ENCODE results near the gene COL12A1. TPM values are rescaled to one million over a fixed set of nuclear protein-coding genes. Genes with fewer than 3 reads are reported as not detected.

Gene COL12A1
- total and polyA plus RNA-seq, 11 donors = 3.1 to 26.8 (median 18.5) TPM

- no peaks in the 10 kb centered on the region for H3K9me3 ChIP-seq
- peak in 3 of 5 donors; percentile 31 to 47 (median 33) for DNase-seq
- no peaks in the 10 kb centered on the region for H3K36me3 ChIP-seq
- no peak overlapping the region for H3K4me3 ChIP-seq
- WGBS, 4 donors = 28 to 34% (median 30%) methylated on average over 10 of the region's 10 CpGs
- TF ChIP-seq POLR2A (IDR thresholded peaks at IDR 0.05) (no peak), CTCF (IDR thresholded peaks at IDR 0.05) (peak; percentile 67 to 87 (median 81))
- peaks cover 0 to 43% (median 32%) of the 10 kb centered on the region in 12 donors for H3K4me1 ChIP-seq
- ATAC-seq = no peak
- no peak overlapping the region for H3K27ac ChIP-seq
- intact Hi-C loops (cut with DNase I) = loop anchor here in 6 of 10 donors (5.0 to 10.0 kb wide), 8 partner anchors 1116 to 1539 kb away; no protein-coding TSS in a partner anchor
- peaks cover 2 to 26% (median 15%) of the 10 kb centered on the region in 9 donors for H3K27me3 ChIP-seq
Measured at GRCh38 chr6:75210885-75211739, 5.3 kb upstream of the COL12A1 start.

DNA sequence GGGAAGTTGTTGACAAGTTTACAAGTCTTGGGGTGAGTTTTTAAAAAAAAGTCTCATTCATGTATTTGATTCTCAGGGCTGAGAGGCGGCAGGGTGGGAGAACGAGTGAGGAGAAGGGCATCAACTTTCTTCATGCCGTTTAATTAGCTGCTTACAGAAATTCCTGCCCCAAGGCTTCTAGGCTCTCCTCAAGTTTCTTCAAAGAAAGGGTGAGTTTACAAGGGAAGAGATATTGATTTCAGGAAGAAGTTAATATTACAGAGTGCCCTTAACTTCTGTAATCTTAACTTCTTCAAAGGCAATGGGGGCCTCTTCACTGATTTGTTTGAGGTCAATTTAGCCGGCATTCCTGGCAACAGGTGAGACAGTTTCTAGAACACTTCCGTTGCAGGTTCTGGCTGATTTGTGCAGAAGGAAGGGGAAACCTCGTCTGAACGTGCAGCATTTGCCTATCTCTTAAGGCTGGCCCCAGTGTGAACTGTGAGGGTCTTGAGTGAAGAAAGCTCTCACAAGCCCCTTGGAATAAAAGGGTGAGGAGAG lies 3.4 kb upstream of the COL12A1 start:
- no peaks in the 10 kb centered on the region for H3K36me3 ChIP-seq
- no peak for TF ChIP-seq CTCF (IDR thresholded peaks at IDR 0.05)
- no peak for TF ChIP-seq POLR2A (IDR thresholded peaks at IDR 0.05)
- no peaks in the 10 kb centered on the region for H3K9me3 ChIP-seq
- H3K4me3 ChIP-seq = no peak overlapping the region
- 29 to 31% (median 31%) methylated on average over 7 of the region's 7 CpGs for WGBS, 4 donors
- H3K4me1 ChIP-seq = peaks cover 0 to 60% (median 34%) of the 10 kb centered on the region in 12 donors
- ATAC-seq (no peak), DNase-seq (no peak)
- intact Hi-C loops (cut with DNase I) = loop anchor here (2.0 to 10.0 kb wide), 25 partner anchors 314 to 1534 kb away; no protein-coding TSS in a partner anchor
- H3K27ac ChIP-seq = peak overlapping the region in 1 of 12 donors; percentile 40
- H3K27me3 ChIP-seq = peaks cover 2 to 43% (median 25%) of the 10 kb centered on the region in 9 donors

GRCh38 chr6:75208298-75209183 lies 2.7 kb upstream of the COL12A1 start:
- Histone ChIP-seq H3K27ac (peak overlapping the region in 8 of 12 donors; percentile 31 to 80 (median 56)), H3K27me3 (peaks cover 2 to 50% (median 25%) of the 10 kb centered on the region in 9 donors), H3K4me1 (peaks cover 0 to 64% (median 33%) of the 10 kb centered on the region in 12 donors), H3K9me3 (no peaks in the 10 kb centered on the region), H3K4me3 (peak overlapping the region in 10 of 12 donors; percentile 17 to 53 (median 36)), H3K36me3 (no peaks in the 10 kb centered on the region)
- peak; percentile 62 to 82 (median 70) for ATAC-seq
- TF ChIP-seq POLR2A (IDR thresholded peaks at IDR 0.05) (no peak), CTCF (IDR thresholded peaks at IDR 0.05) (peak; percentile 78 to 95 (median 87))
- intact Hi-C loops (cut with DNase I) = loop anchor here (2.0 to 10.0 kb wide), 25 partner anchors 314 to 1534 kb away; no protein-coding TSS in a partner anchor
- 4 to 12% (median 7%) methylated on average over 32 to 33 of the region's 33 CpGs for WGBS, 4 donors
- peak; percentile 81 to 87 (median 85) for DNase-seq
